AG20443 (cell line): Measurements from ENCODE around the gene ROR1.

ENCODE experiments used
- DNase-seq: peaks from one replicate; pipeline ENCODE4 v3.0.0; 2012; ENCODE audit warnings: low spot score, mixed read lengths

ROR1 gene

GRCh38 chr1:63935553-63935952 lies 161.7 kb downstream of the ROR1 start:
- DNase-seq = no peak

DNA sequence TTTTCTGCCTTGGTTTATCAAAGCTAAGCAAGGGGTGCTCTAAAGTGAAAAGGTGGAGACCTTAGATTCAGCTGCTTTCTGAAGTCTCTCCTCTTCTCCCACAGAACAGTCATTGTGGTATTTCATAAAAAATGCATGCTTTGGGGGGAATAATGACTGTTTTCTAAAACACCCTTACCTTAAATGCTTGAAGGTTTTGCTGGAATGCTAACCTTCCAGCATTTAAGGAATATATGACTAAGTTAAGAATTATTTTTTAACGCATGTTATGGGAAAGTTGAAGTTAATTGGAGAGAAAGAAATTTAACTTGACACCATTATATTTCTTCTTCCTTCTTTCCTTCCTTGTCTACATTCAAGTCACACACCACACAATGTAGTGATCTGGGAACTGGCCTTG lies 162.5 kb downstream of the ROR1 start:
- DNase-seq = no peak

GRCh38 chr1:63936801-63937200 lies 163.0 kb downstream of the ROR1 start:
- no peak for DNase-seq

DNA sequence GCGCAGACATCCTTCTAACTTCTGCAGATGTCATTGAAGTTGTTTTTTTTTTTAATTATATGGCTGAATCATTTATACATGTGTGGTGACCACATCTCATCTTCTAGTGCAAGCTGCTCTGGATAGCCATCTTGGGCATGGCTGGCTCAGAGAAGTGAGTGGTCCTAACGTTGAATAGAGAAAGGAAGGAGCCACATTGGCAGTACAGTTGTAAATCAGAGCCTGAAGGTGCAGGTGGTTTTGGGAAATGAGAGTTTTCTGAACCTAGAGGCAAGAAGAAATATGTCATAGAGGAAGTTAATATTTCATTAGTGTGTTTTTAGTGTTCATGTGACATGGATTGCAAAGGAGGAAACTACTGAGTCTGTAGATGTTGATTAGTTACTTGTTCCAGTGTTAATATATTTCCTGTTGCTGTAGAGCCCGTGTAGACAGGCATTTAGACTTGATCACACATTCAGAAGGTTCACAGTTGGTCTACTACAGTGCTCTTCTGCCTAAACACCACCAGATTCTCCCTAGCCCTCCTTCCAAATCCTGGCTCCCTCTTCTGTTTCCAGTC lies 163.7 kb downstream of the ROR1 start:
- no peak for DNase-seq

GRCh38 chr1:63940440-63940839 lies 166.6 kb downstream of the ROR1 start:
- DNase-seq = no peak

DNA sequence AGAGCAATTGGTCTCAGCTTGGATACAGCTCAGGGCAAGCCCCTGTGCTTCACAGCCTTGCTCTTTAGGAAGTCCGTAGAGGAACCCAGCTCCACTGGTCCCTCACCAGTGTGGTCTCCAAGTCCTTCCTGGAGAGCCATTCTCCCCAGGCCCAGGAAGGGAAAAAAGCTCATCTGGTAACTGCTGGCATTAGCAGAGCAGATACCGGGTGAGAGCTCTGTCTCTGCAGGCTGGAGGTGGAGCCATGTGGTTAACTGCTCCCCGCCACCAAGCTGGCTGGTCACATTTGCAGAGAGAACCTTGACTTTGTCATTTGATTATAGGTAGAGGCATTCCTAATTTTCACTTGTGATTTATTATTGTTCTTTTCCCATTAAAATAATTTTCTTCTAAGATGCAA lies 169.6 kb downstream of the ROR1 start:
- no peak for DNase-seq

GRCh38 chr1:63945943-63946342 lies 172.1 kb downstream of the ROR1 start:
- no peak for DNase-seq

- DNase-seq = no peak
Observed at GRCh38 chr1:63946866-63947491, 173.2 kb downstream of the ROR1 start.

DNA sequence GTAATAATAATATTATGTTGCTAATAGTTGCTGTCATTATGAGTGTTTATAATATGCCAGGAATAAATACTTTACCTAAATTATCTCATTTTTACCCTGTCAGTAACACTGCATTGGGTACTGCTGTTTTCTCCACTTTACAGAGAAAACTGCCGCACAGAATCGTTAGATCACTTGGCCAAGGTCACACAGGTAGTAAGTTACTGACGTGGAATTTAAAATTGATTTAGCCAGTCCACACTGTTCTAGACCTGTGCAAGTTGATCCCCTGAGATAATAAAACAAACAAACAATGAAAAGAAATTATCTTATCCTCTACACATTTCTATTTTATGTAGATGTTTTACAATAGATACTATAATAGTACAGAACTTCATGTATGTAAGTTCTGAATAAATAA lies 174.1 kb downstream of the ROR1 start:
- DNase-seq = no peak

GRCh38 chr1:63950023-63950422 lies 176.2 kb downstream of the ROR1 start:
- peak; percentile 25 for DNase-seq

DNA sequence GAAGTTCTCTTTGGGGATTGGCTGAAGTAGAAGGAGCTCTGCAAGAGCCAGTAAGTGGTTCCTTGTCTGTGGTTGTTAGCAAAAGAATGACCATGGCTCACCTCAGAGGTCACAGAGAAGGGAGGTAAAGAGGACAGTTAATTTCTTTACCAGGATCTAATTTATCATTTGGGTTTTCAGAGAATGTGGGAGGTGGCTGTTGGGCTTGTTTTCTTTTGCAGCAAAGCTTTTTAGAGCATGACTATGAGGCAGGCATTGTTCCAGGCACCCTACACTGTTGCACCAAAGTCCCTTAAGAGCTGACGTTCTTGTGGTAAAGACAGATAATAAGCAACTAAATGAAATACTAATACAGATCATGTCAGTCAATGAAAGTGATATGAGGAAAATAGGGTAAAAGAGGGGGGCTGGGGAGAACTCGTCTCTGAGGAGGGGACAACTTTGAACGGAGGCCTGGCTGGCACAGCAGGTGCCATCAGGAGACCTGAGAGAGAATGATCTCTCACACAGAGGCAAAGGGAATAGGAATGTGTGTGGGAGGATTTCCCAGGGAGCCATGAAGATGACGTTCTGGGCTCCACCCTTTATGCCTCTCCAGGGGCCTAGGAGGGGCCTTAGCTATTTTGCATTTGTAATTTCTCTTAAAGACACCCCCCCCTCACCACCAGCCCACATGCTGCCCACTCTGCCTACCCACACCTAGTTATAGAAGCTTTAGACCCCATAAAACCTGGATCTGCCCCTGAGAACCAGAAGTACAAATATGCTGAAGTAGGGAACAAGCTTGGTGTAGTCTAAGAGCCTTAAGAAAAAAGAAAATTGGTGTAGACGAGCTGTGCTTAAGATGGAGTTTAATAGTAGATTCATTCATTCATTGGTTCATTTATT lies 177.5 kb downstream of the ROR1 start:
- no peak for DNase-seq

- no peak for DNase-seq
Observed at GRCh38 chr1:63954187-63954586, 180.4 kb downstream of the ROR1 start.

- peak; percentile 24 for DNase-seq
Observed at GRCh38 chr1:63955370-63956145, 181.7 kb downstream of the ROR1 start.

DNA sequence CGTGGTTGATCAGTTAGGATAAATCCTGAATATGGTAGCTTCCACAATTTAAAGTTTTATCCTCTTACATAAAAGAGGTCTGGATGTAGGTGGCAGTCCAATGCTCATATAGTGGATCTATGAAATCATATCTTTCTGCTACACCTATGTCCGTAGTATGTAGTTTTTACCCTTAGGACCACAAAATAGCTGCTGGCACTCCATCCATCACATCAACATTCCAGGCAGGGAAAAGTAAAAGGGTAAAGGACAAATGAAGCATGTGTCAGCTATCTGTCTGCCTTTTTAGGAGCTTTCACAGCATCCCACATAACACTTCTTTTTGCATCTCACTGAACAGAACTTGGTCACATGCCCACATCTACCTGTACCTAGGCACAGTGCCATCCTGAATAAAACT lies 184.7 kb downstream of the ROR1 start:
- DNase-seq = no peak

DNA sequence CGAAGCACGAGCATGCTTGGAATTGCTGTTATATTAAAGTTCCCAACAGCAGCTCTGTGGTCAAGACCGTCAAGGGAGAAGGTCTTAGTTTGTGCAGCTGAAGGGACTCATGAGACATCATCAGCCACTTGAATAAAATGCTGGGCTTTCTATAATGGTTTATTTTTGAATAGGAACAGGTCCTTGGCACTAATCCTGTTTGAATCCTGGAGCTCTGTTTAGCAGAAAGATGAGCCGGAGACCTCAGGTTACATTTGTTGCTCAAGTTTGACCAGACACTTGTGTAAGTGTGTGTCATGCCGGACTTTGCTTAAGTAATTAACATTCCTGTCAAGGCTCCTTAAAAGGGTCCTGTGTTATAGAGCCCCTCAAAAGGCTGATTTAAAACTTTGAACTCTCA lies 186.5 kb downstream of the ROR1 start:
- DNase-seq = no peak

- DNase-seq = no peak
Observed at GRCh38 chr1:63966016-63966415, 192.2 kb downstream of the ROR1 start.

GRCh38 chr1:63967901-63968300 lies 194.1 kb downstream of the ROR1 start:
- no peak for DNase-seq

DNA sequence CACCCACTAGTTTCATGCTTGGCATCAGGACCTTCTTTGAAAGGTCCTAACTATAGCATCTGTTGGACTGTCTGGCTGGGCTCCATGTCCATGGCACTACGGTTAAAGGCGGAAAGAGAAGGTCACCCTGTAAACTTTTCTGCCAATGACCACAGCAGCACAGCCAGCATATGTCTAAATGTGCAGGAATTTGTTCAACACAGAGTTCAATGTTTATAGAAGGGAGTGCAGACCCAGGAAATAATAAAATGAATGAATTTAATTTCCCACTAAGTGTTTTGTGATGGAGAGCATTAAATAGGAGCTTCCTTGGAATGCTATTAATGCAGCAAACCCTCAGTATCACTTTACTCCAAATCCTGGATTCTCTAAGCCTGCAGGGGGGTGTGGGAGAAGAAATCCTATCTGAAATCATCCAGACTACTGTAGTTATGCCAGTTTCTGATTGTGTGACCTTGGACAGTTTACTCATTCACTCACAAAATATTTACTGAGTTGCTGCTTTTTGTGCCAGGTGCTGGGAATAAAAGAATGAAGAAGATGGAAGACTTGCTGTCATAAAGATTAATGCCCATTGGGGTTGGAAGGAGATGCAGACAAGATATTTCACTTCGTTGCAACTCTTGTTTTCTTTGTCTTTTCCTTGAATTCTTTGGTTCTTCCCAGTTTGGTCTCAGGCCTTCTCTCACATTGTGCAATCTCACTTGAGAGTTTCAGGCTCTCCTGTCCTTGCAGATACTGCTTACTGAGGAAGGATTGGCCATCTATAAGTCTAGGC lies 195.0 kb downstream of the ROR1 start:
- DNase-seq = peak; percentile 52

DNA sequence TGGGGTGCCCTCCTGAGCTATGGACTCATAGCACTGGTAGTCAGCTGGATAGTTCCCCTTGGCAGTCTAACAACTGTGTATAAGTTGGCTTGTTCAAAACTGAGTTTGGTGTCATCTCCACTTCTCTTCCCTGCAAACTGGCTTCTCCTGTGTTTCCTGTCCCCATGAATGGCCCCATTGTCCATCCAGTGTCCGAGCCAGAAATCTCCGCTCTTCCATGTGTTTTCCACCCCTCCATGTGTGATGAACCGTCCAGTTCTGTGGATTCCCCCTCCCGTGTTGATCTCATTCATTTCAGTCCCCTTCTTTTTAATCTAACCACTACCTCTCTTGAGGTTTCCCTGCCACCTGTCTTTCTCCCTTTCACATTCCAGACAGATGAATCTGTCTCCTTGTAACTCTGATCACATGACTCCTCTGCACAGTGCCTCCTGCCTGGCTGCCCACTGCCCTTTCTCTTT lies 195.7 kb downstream of the ROR1 start:
- no peak for DNase-seq

DNA sequence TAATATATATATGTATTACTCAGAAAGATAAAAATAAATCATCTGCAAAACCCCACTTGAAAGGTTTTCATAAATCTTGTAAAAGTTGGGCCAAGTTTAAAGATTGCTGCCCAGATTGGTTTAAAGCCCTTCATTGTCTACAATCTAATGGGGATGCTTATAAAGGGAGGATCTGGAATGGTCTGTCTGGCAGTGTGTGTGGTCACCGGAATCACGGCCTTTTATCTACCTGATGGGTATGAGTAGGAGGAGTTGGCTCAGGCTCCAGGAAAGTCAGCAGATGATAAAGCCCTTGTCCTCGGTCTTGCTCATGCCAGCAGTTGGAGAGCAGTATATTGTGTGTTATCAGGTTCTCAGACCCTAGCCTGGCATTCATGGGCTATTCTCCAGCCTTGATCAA lies 197.7 kb downstream of the ROR1 start:
- no peak for DNase-seq

DNA sequence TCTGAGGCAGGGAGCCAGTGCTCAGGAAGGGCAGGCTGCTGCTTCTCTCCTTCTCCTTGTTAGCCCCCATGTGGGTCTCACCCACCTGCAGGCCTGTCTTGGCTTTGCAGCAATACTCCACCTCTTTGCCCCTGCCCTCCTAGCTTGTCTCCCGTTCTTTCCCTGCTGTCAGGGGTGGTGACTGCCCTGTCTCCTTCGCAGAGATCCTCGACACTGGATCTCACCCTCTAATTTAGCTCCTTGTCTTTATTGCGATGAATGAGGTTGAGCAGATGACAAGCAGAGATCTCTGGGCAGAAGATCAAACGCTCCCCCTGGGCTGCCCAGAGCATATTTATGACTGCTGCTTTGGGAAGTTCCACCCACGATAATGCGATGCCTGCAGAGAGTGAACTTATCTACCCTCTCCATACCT lies 199.2 kb downstream of the ROR1 start:
- no peak for DNase-seq

DNA sequence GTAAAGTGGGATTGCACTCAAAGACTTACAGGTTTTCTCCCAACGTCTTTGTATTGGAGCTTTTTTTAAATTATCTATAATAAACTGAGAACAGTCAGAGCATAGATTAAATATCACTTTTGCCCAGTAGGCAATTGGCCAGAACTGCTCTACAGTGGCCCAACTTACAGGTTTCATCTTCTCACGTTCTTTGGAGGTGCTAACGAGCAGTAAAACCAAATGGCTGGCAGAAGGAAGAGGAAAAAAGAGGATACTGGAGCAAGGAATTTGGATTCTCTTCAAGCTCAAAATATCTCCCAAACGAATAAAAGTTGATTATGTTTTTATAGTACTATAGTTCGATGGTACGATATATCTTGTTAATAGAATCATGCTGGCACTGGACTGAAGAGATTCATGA lies 201.1 kb downstream of the ROR1 start:
- DNase-seq = no peak
